K562 (cell line): ENCODE results near the gene UCP3. TPM values are rescaled to one million over a fixed set of nuclear protein-coding genes. Genes with fewer than 3 reads are reported as not detected.

Experiments used
- CBFA2T2 ChIP-seq: fragments of 450-650 bp; conservative IDR thresholded peaks from 2 replicates; pipeline ENCODE4 v1.6.1; 2017; ENCODE audit warnings: mild to moderate bottlenecking
- CEBPG ChIP-seq, 3 experiments: fragments of 200-800 bp in 1 of 3; sonication (Bioruptor generic) in 1 of 3; sonication (generic) in 1 of 3; formaldehyde crosslinking in 1 of 3; IDR thresholded peaks in 2 of 3; conservative IDR thresholded peaks in 1 of 3; 2 replicates each; pipeline versions ENCODE4 v1.6.1 to v1.8.0; 2016 to 2022; ENCODE audit warnings: missing compliant biosample characterization in 2 of 3, missing genetic modification characterization in 2 of 3, mild to moderate bottlenecking in 1 of 3, missing genetic modification reagents in 1 of 3
- DIDO1 ChIP-seq: fragments of 450-650 bp; IDR thresholded peaks from 2 replicates; pipeline ENCODE4 v1.6.1; 2016; ENCODE audit warnings: low read depth, missing biosample characterization, missing genetic modification characterization
- EP300 ChIP-seq: IDR thresholded peaks from 2 replicates; pipeline ENCODE4 v1.6.1; 2012; ENCODE audit warnings: low read length, improper control_type of control experiment
- MGA ChIP-seq: fragments of 450-650 bp; IDR thresholded peaks from 2 replicates; pipeline ENCODE4 v1.6.1; 2016; ENCODE audit warnings: mild to moderate bottlenecking, moderate library complexity
- PML ChIP-seq: IDR thresholded peaks from 2 replicates; pipeline ENCODE4 v1.6.1; 2012; ENCODE audit warnings: low read length, inconsistent platforms
- PYGO2 ChIP-seq: fragments of 450-650 bp; IDR thresholded peaks from 2 replicates; pipeline ENCODE4 v1.6.1; 2016; ENCODE audit warnings: mild to moderate bottlenecking, missing genetic modification characterization, moderate library complexity, missing compliant biosample characterization
- SETDB1 ChIP-seq: IDR thresholded peaks from one replicate; pipeline ENCODE4 v1.6.1; 2012; ENCODE audit warnings: low read length, control low read depth, inconsistent platforms
- SOX6 ChIP-seq: fragments of 450-650 bp; IDR thresholded peaks from 2 replicates; pipeline ENCODE4 v1.6.1; 2014; ENCODE audit warnings: mild to moderate bottlenecking
- TBL1XR1 ChIP-seq, 2 experiments: IDR thresholded peaks; 2 replicates each; pipeline ENCODE4 v1.6.1; 2012; ENCODE audit warnings: improper control_type of control experiment in 2 of 2, low read length in 2 of 2, mild to moderate bottlenecking in 1 of 2
- TEAD4 ChIP-seq, 2 experiments: sonication (generic) in 1 of 2; formaldehyde crosslinking in 1 of 2; IDR thresholded peaks; 2 replicates each; pipeline versions ENCODE4 v1.6.1 to v1.8.0; 2012 to 2022; ENCODE audit warnings: borderline replicate concordance in 1 of 2, inconsistent platforms in 1 of 2, low read length in 1 of 2, mild to moderate bottlenecking in 1 of 2, missing genetic modification reagents in 1 of 2
- VEZF1 ChIP-seq: fragments of 200-800 bp; sonication (Bioruptor generic); IDR thresholded peaks from 2 replicates; pipeline ENCODE4 v1.6.1; 2017; ENCODE audit warnings: missing genetic modification characterization, missing compliant biosample characterization
- ZNF121 ChIP-seq: sonication (generic); formaldehyde crosslinking; conservative IDR thresholded peaks from 2 replicates; pipeline ENCODE4 v1.8.0; 2022; ENCODE audit warnings: missing genetic modification reagents
- polyA plus RNA-seq, 8 experiments: library from polyadenylated mRNA; depleted of rRNA in 4 of 8; stranded (reverse) in 5 of 8; unstranded in 3 of 8; fragments of >200 nt; fragmentation: Nextera tagmentation in 2 of 8; fragmentation: Illumina TruSeq in 1 of 8; extraction: Ambion mirVana in 2 of 8; extraction: Trizol in 1 of 8; gene quantifications; 2 replicates each; pipeline versions ENCODE4 v1.2.1 to v1.2.3, GENCODE V29; 2011 to 2014; ENCODE audit warnings: inconsistent platforms in 1 of 8, missing spikeins in 1 of 8
- total RNA-seq, 7 experiments: library from RNA; depleted of rRNA in 6 of 7; stranded (reverse); fragments of >200 nt in 6 of 7; fragmentation: Illumina TruSeq in 2 of 7; extraction: Trizol in 2 of 7; gene quantifications; 2 replicates each; pipeline versions ENCODE4 v1.2.1 to v1.2.3, GENCODE V29; 2011 to 2021; ENCODE audit warnings: low replicate concordance in 1 of 7

UCP3 gene
- total and polyA plus RNA-seq, 9 of the 15 experiments (the other 6 are each of a cell fraction or from before 2014, with no cell fraction given) = 0.05 to 0.65 (median 0.25) TPM; not detected in 2

GRCh38 chr11:73980001-73980961 is 28.6 kb downstream of the UCP3 start (continued):
- 0 out of 4 replicates have a peak, but pooled peaks of 1 of the 2 experiments have one; percentile 8 for TF ChIP-seq TBL1XR1 (IDR thresholded peaks at IDR 0.05; ENCODE audit: low read length in 2 of 2)
- no peak for TF ChIP-seq ZNF121 (CRISPR knock-in tag)
- peak; percentile 46 for TF ChIP-seq TEAD4 (IDR thresholded peaks at IDR 0.05; ENCODE audit: low read length)
- TF ChIP-seq TEAD4 (CRISPR knock-in tag; IDR thresholded peaks at IDR 0.05; ENCODE audit: borderline replicate concordance) = no peak
- TF ChIP-seq SOX6 = 0 out of 2 replicates have a peak, but pooled peaks have one; percentile 25
- peak; percentile 57; the same call in 1 of the 2 replicates for TF ChIP-seq MGA
- peak; percentile 25; the same call in 1 of the 2 replicates for TF ChIP-seq EP300
- 0 out of 2 replicates have a peak, but pooled peaks have one; percentile 5 for TF ChIP-seq PML
- no peak for TF ChIP-seq DIDO1
- TF ChIP-seq CBFA2T2 = peak; percentile 73
- no peak for TF ChIP-seq PYGO2 (tag)
- no peak for TF ChIP-seq SETDB1
- peak; percentile 25; the same call in 1 of the 2 replicates for TF ChIP-seq CEBPG (CRISPR knock-in tag; IDR thresholded peaks at IDR 0.05)
- no peak for TF ChIP-seq CEBPG (tag; conservative IDR thresholded peaks at IDR 0.05 in 1 of 2, IDR thresholded peaks at IDR 0.05 in 1 of 2)
- TF ChIP-seq VEZF1 = peak; percentile 33; the same call in 1 of the 2 replicates
